OCI-LY1 (cell line): ENCODE results near the gene CPVL.

ENCODE experiments used
- H2AFZ ChIP-seq: fragments of 200-600 bp; sonication (generic), shearing (Covaris generic); 2 replicates; pipeline ENCODE4 v1.6.0; 2014; ENCODE audit warnings: antibody characterized with exemption, mild to moderate bottlenecking, low read length
- H3F3A ChIP-seq: fragments of 200-600 bp; sonication (generic), shearing (Covaris generic); 2 replicates; pipeline ENCODE4 v1.6.0; 2014; ENCODE audit warnings: mild to moderate bottlenecking, antibody characterized with exemption, low read length, moderate library complexity; ENCODE audit not compliant: insufficient read depth
- H3K27ac ChIP-seq: fragments of 200-600 bp; sonication (generic); 2 replicates; pipeline ENCODE4 v1.5.1; 2014; ENCODE audit warnings: low read length, mixed run types, mild to moderate bottlenecking, low read depth; ENCODE audit not compliant: poor library complexity, severe bottlenecking
- H3K27me3 ChIP-seq: fragments of 200-600 bp; sonication (generic); 2 replicates; pipeline ENCODE4 v1.6.0; 2014; ENCODE audit warnings: antibody characterized with exemption, mild to moderate bottlenecking, low read length, moderate library complexity; ENCODE audit not compliant: insufficient read depth
- H3K36me3 ChIP-seq: fragments of 200-600 bp; sonication (generic); 2 replicates; pipeline ENCODE4 v1.6.1; 2014; ENCODE audit warnings: mild to moderate bottlenecking, antibody characterized with exemption, low read length, moderate library complexity, mixed read lengths; ENCODE audit not compliant: insufficient read depth
- H3K4me1 ChIP-seq: fragments of 200-600 bp; sonication (generic); 2 replicates; pipeline ENCODE4 v1.5.1; 2014; ENCODE audit warnings: mild to moderate bottlenecking, low read length, moderate library complexity; ENCODE audit not compliant: insufficient read depth, severe bottlenecking
- H3K4me2 ChIP-seq: fragments of 200-600 bp; sonication (generic), shearing (Covaris generic); 2 replicates; pipeline ENCODE4 v1.6.1; 2014; ENCODE audit warnings: low read length
- H3K4me3 ChIP-seq: fragments of 200-600 bp; sonication (generic); 2 replicates; pipeline ENCODE4 v1.5.1; 2014; ENCODE audit warnings: low read length, low read depth, mild to moderate bottlenecking, mixed read lengths; ENCODE audit not compliant: poor library complexity, severe bottlenecking
- H3K79me2 ChIP-seq: fragments of 200-600 bp; shearing (Covaris generic); 2 replicates; pipeline ENCODE4 v1.6.1; 2016; ENCODE audit warnings: mixed run types, low read length, mixed read lengths; ENCODE audit not compliant: insufficient read depth
- H3K9ac ChIP-seq: fragments of 200-600 bp; sonication (generic), shearing (Covaris generic); 2 replicates; pipeline ENCODE4 v1.6.1; 2014; ENCODE audit warnings: mild to moderate bottlenecking, low read length, mixed read lengths
- H3K9me2 ChIP-seq: fragments of 200-600 bp; sonication (generic), shearing (Covaris generic); 2 replicates; pipeline ENCODE4 v1.6.1; 2014; ENCODE audit warnings: low read depth, mild to moderate bottlenecking, low read length, mixed read lengths
- H3K9me3 ChIP-seq: fragments of 200-600 bp; shearing (Covaris generic); 2 replicates; pipeline ENCODE4 v1.6.1; 2014; ENCODE audit warnings: low read length, mixed read lengths
- H4K20me1 ChIP-seq: fragments of 200-600 bp; sonication (generic), shearing (Covaris generic); 2 replicates; pipeline ENCODE4 v1.6.0; 2016; ENCODE audit warnings: mild to moderate bottlenecking, low read length; ENCODE audit not compliant: insufficient read depth
- CTCF ChIP-seq: fragments of 200-600 bp; sonication (generic), shearing (Covaris generic); IDR thresholded peaks from 2 replicates; pipeline ENCODE4 v1.5.1; 2017; ENCODE audit warnings: mild to moderate bottlenecking, antibody characterized with exemption, low read length, moderate library complexity, mixed read lengths
- EZH2 ChIP-seq: fragments of 200-600 bp; sonication (generic), shearing (Covaris generic); IDR thresholded peaks from 2 replicates; pipeline ENCODE4 v1.8.0; 2017; ENCODE audit warnings: borderline replicate concordance, mixed run types, mild to moderate bottlenecking, antibody characterized with exemption, low read length, moderate library complexity, mixed read lengths

The CPVL gene

DNA sequence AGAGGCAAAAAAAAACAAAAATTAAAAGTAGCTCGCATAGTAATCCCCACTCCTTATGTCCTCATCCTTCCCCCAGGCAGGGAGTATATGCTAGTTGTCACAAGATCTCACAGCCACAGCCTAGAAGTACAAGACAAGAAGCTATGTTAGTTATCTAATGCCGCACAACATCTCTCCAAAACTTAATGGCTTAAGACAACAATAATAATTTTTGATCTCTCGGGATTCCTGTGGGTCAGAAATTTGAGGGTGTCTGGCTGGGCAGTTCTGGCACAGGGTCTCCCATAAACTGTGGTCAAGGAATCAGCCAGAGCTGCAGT is 39.7 kb downstream of the CPVL start:
- H3K27me3 ChIP-seq, result 0 out of 2 replicates have a peak, but pooled peaks cover 4% of the 10 kb centered on the region
- H2AFZ ChIP-seq, result no peak overlapping the region
- no peak overlapping the region for H3K4me3 ChIP-seq
- TF ChIP-seq EZH2 (no peak), CTCF (no peak)
- no peaks in the 10 kb centered on the region for H3K4me1 ChIP-seq
- H3K36me3 ChIP-seq, result no peaks in the 10 kb centered on the region
- H3K79me2 ChIP-seq, result no peaks in the 10 kb centered on the region
- no peaks in the 10 kb centered on the region for H4K20me1 ChIP-seq
- H3K9me2 ChIP-seq, result no peaks in the 10 kb centered on the region
- H3K9me3 ChIP-seq, result no peaks in the 10 kb centered on the region
- H3K4me2 ChIP-seq, result no peak overlapping the region
- H3K27ac ChIP-seq, result no peak overlapping the region
- no peak overlapping the region for H3K9ac ChIP-seq
- H3F3A ChIP-seq, result no peaks in the 10 kb centered on the region

DNA sequence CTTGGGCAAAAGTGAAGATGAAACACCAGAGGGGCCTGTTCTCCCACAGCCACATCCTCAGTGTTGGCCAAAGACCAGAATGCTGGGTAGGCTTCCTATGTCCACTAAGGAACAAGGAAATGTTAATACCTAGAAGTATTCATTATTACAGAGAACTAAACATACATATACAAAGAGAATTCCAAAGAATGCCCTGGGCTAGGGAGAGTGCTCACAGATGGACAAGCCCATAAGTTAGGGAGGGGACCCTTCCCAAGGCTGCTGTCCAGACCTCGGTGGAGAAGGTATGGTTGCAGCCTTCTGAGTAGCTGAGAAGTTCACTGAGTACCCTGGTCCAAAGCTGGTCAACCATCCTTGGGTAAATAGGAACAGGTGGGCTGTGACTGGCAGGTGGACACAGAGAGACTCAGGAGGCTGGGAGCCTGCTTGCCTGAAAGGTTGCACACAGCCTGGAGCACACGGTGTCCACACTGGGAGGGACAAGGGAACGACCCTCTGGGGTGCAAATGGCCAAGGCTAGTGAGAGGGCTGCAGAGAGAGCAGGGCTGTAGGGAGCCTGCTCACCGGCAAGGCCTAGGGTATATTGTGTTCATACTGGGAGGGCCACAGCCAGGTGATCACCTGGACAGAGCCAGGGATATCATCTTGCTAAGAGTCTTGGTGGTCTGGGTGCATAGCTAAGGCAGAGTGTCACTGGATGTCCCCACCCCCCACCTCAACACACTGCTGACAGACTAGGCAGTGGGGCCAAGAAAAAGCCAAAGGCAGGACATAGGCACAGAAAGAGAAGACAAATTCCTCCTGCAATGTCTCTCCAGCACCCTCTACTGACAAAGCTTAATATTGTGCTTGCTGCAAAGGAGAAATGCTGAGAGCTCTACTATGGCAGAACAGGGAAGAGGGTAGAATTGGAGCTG is 40.3 kb downstream of the CPVL start:
- Histone ChIP-seq H3K27ac (no peak overlapping the region), H3K9me3 (no peaks in the 10 kb centered on the region), H3F3A (no peaks in the 10 kb centered on the region), H3K9me2 (no peaks in the 10 kb centered on the region), H3K4me2 (no peak overlapping the region), H4K20me1 (no peaks in the 10 kb centered on the region), H3K36me3 (no peaks in the 10 kb centered on the region), H3K4me3 (no peak overlapping the region), H3K9ac (no peak overlapping the region), H3K4me1 (no peaks in the 10 kb centered on the region), H3K79me2 (no peaks in the 10 kb centered on the region), H2AFZ (no peak overlapping the region), H3K27me3 (0 out of 2 replicates have a peak, but pooled peaks cover 4% of the 10 kb centered on the region)
- TF ChIP-seq CTCF (peak; percentile 81), EZH2 (no peak)

GRCh38 chr7:29105191-29105590 is 41.1 kb downstream of the CPVL start:
- Histone ChIP-seq H3K9me3 (no peaks in the 10 kb centered on the region), H3K9me2 (no peaks in the 10 kb centered on the region), H3K79me2 (no peaks in the 10 kb centered on the region), H3F3A (no peaks in the 10 kb centered on the region), H3K4me3 (no peak overlapping the region), H3K4me2 (no peak overlapping the region), H3K36me3 (no peaks in the 10 kb centered on the region), H3K4me1 (no peaks in the 10 kb centered on the region), H3K27me3 (no peaks in the 10 kb centered on the region), H3K9ac (no peak overlapping the region), H3K27ac (no peak overlapping the region), H2AFZ (no peak overlapping the region), H4K20me1 (no peaks in the 10 kb centered on the region)
- TF ChIP-seq EZH2 (no peak), CTCF (no peak)
